Astrocyte (in vitro differentiated cells and primary cell): ENCODE measurements around the gene BCHE.

Experiments
- CTCF ChIP-seq: IDR thresholded peaks from 2 replicates; pipeline ENCODE4 v1.5.1; 2011; ENCODE audit warnings: low read depth, mild to moderate bottlenecking, inconsistent platforms, low read length, moderate library complexity; ENCODE audit not compliant: insufficient read depth
- EZH2 ChIP-seq: IDR thresholded peaks from 2 replicates; pipeline ENCODE4 v1.6.1; 2012; ENCODE audit warnings: mild to moderate bottlenecking, low read length, inconsistent platforms; ENCODE audit not compliant: insufficient read depth

- TF ChIP-seq CTCF, result no peak
- no peak for TF ChIP-seq EZH2
Observed at GRCh38 chr3:165778891-165779290, 58.3 kb downstream of the BCHE start.
